Left lung (tissue), 10 donors: Measurements from ENCODE around the gene MACROD2. TPM values are rescaled to one million over a fixed set of nuclear protein-coding genes. Genes with fewer than 3 reads are reported as not detected.

Experiments
- ATAC-seq: fragments of 200-7000 bp; cut with Tn5 transposase; one replicate; pipeline ENCODE4 v1.9.1; 2020; ENCODE audit warnings: moderate library complexity
- DNase-seq, 4 donors: peaks; one replicate each; pipeline ENCODE4 v3.0.0-alpha.2; 2013 to 2020
- H3K27ac ChIP-seq, 2 donors: fragments of 200-600 bp; sonication (generic) in 1 of 2; one replicate each; pipeline versions ENCODE4 v1.5.0 to v1.8.0; 2020 to 2021
- H3K27me3 ChIP-seq, 2 donors: fragments of 200-600 bp; sonication (generic) in 1 of 2; one replicate each; pipeline versions ENCODE4 v1.5.0 to v1.8.0; 2020 to 2021
- H3K36me3 ChIP-seq, 2 donors: fragments of 200-600 bp; sonication (generic) in 1 of 2; one replicate each; pipeline versions ENCODE4 v1.5.0 to v1.8.0; 2020 to 2021
- H3K4me1 ChIP-seq, 2 donors: fragments of 200-600 bp; one replicate each; pipeline ENCODE4 v1.8.0; 2021
- H3K4me3 ChIP-seq, 2 donors: fragments of 200-600 bp; sonication (generic) in 1 of 2; one replicate each; pipeline versions ENCODE4 v1.5.0 to v1.8.0; 2020 to 2021; ENCODE audit warnings: mild to moderate bottlenecking in 1 of 2
- H3K9me3 ChIP-seq, 2 donors: fragments of 200-600 bp; sonication (generic) in 1 of 2; one replicate each; pipeline versions ENCODE4 v1.5.0 to v1.8.0; 2020 to 2021
- CTCF ChIP-seq, 2 donors: fragments of 200-600 bp; sonication (generic) in 1 of 2; IDR thresholded peaks; one replicate each; pipeline versions ENCODE4 v1.5.0 to v1.8.0; 2021; ENCODE audit warnings: antibody characterized with exemption in 2 of 2
- intact Hi-C, 2 donors: fragments of 100-400 bp; cut with DNase I; formaldehyde crosslinking; loops; one replicate each; pipeline versions ENCODE4 v1.11.2 to v1.14.2; 2022
- polyA plus RNA-seq, 6 donors: library from polyadenylated mRNA; unstranded; fragments of 120-200 nt; gene quantifications; one replicate each; pipeline ENCODE4 v1.2.1, GENCODE V29; 2013; ENCODE audit not compliant: insufficient read length in 6 of 6
- total RNA-seq, 2 donors: library from RNA; stranded (reverse); fragmentation: NEBNext Ultra II Directional; extraction: Animal tissue kit (Norgen Biotek cat#: 25700); gene quantifications; one replicate each; pipeline ENCODE4 v1.2.1, GENCODE V29; 2021
- donor health status: DM: no; HTN: yes; CAD: no.
- donor health status: DM: no; HTN: no; CAD: no.

MACROD2 gene
- total and polyA plus RNA-seq, 8 donors = 6.1 to 23.6 (median 8.9) TPM

- H3K36me3 ChIP-seq = no peaks in the 10 kb centered on the region
- ATAC-seq (no peak), DNase-seq (no peak)
- no peak overlapping the region for H3K4me3 ChIP-seq
- peaks cover 0 to 3% of the 10 kb centered on the region in 2 donors for H3K9me3 ChIP-seq
- H3K27me3 ChIP-seq = no peaks in the 10 kb centered on the region
- H3K4me1 ChIP-seq = no peaks in the 10 kb centered on the region
- intact Hi-C loops = no loop called here
- no peak overlapping the region for H3K27ac ChIP-seq
- no peak for TF ChIP-seq CTCF (IDR thresholded peaks at IDR 0.05)
Observed at GRCh38 chr20:14882157-14882556, 886.8 kb downstream of the MACROD2 start.

GRCh38 chr20:14882846-14883245 is 887.5 kb downstream of the MACROD2 start:
- ATAC-seq = no peak

GRCh38 chr20:14883324-14883723 is 888.0 kb downstream of the MACROD2 start:
- DNase-seq (no peak), ATAC-seq (peak; percentile 51)
- no peak overlapping the region for H3K4me3 ChIP-seq
- no peak for TF ChIP-seq CTCF (IDR thresholded peaks at IDR 0.05)
- no peaks in the 10 kb centered on the region for H3K36me3 ChIP-seq
- H3K9me3 ChIP-seq = peaks cover 0 to 3% of the 10 kb centered on the region in 2 donors
- H3K4me1 ChIP-seq = no peaks in the 10 kb centered on the region
- no peak overlapping the region for H3K27ac ChIP-seq
- intact Hi-C loops = no loop called here
- no peaks in the 10 kb centered on the region for H3K27me3 ChIP-seq

More at GRCh38 chr20:14882846-14883245, 887.5 kb downstream of the MACROD2 start:
- peaks cover 0 to 3% of the 10 kb centered on the region in 2 donors for H3K9me3 ChIP-seq
- H3K4me3 ChIP-seq = no peak overlapping the region
- H3K4me1 ChIP-seq = no peaks in the 10 kb centered on the region
- H3K27ac ChIP-seq = no peak overlapping the region
- no peak for TF ChIP-seq CTCF (IDR thresholded peaks at IDR 0.05)
- no peaks in the 10 kb centered on the region for H3K27me3 ChIP-seq
- intact Hi-C loops = no loop called here
- H3K36me3 ChIP-seq = no peaks in the 10 kb centered on the region
- DNase-seq = no peak

GRCh38 chr20:14885661-14886060 is 890.3 kb downstream of the MACROD2 start:
- Histone ChIP-seq H3K27ac (no peak overlapping the region), H3K4me3 (no peak overlapping the region), H3K27me3 (no peaks in the 10 kb centered on the region), H3K4me1 (no peaks in the 10 kb centered on the region), H3K36me3 (no peaks in the 10 kb centered on the region), H3K9me3 (peaks cover 0 to 3% of the 10 kb centered on the region in 2 donors)
- no peak for ATAC-seq
- DNase-seq = no peak
- intact Hi-C loops = no loop called here
- TF ChIP-seq CTCF (IDR thresholded peaks at IDR 0.05) = no peak

- Histone ChIP-seq H3K9me3 (no peaks in the 10 kb centered on the region), H3K36me3 (no peaks in the 10 kb centered on the region), H3K27me3 (no peaks in the 10 kb centered on the region), H3K27ac (no peak overlapping the region), H3K4me3 (no peak overlapping the region), H3K4me1 (no peaks in the 10 kb centered on the region)
- ATAC-seq (no peak), DNase-seq (peak in 2 of 4 donors; percentile 39 to 63)
- intact Hi-C loops = no loop called here
- TF ChIP-seq CTCF (IDR thresholded peaks at IDR 0.05) = no peak
Observed at GRCh38 chr20:14888134-14888533, 892.8 kb downstream of the MACROD2 start.
